H1 (cell line): Measurements from ENCODE around the gene TNKS2. TPM values are rescaled to one million over a fixed set of nuclear protein-coding genes. Genes with fewer than 3 reads are reported as not detected.

ENCODE experiments used
- ATF2 ChIP-seq: IDR thresholded peaks from 2 replicates; pipeline ENCODE4 v1.6.1; 2012; ENCODE audit warnings: low read length, inconsistent platforms
- POLR2AphosphoS5 ChIP-seq: IDR thresholded peaks from 2 replicates; pipeline ENCODE4 v1.6.1; 2011; ENCODE audit warnings: low read depth, low read length
- RAD21 ChIP-seq, 2 experiments: IDR thresholded peaks in 1 of 2; conservative IDR thresholded peaks in 1 of 2; 2 replicates each; pipeline ENCODE4 v1.6.1; 2011; ENCODE audit warnings: low read depth in 2 of 2, low read length in 2 of 2, improper control_type of control experiment in 1 of 2, inconsistent platforms in 1 of 2, mild to moderate bottlenecking in 1 of 2, moderate library complexity in 1 of 2
- SRF ChIP-seq: IDR thresholded peaks from 2 replicates; pipeline ENCODE4 v1.6.1; 2011; ENCODE audit warnings: mild to moderate bottlenecking, low read depth, low read length, moderate library complexity
- polyA plus RNA-seq, 7 experiments: library from polyadenylated mRNA; depleted of rRNA in 3 of 7; stranded (reverse) in 5 of 7; unstranded in 2 of 7; fragments of >200 nt in 5 of 7; fragments of 200-250 nt in 2 of 7; gene quantifications; 1 replicate in 5 of 7; 2 replicates in 1 of 7; 4 replicates in 1 of 7; pipeline versions ENCODE4 v1.2.1 to v1.2.3, GENCODE V29; 2011 to 2013; ENCODE audit warnings: missing spikeins in 2 of 7, mixed read lengths in 2 of 7
- total RNA-seq: library from RNA; stranded (reverse); fragmentation: NEBNext Ultra II Directional; extraction: Animal tissue kit (Norgen Biotek cat#: 25700); gene quantifications from 2 replicates; pipeline ENCODE4 v1.2.1, GENCODE V29; 2021

Gene TNKS2
- total and polyA plus RNA-seq, 2 of the 8 experiments (the other 6 are each of a cell fraction or from before 2014, with no cell fraction given) = 23.3 to 73.6 TPM

- TF ChIP-seq SRF (no peak), ATF2 (no peak), RAD21 (IDR thresholded peaks at IDR 0.05 in 1 of 2, conservative IDR thresholded peaks at IDR 0.05 in 1 of 2; ENCODE audit: low read depth in 2 of 2, low read length in 2 of 2) (no peak), POLR2AphosphoS5 (no peak)
Observed at GRCh38 chr10:91897421-91897820, 99.2 kb downstream of the TNKS2 start (continued).
